Natural killer cell (primary cell): ENCODE measurements around the gene GATA5. TPM values are rescaled to one million over a fixed set of nuclear protein-coding genes. Genes with fewer than 3 reads are reported as not detected.

Source experiments
- ATAC-seq, 3 donors: fragments of 150-1000 bp in 2 of 3; fragments of 200-7000 bp in 1 of 3; cut with Tn5 transposase; 1 replicate in 1 of 3; 2 replicates in 2 of 3; pipeline ENCODE4 v1.10.0; 2021; ENCODE audit warnings: mild to moderate bottlenecking in 2 of 3, moderate library complexity in 2 of 3
- DNase-seq, 2 donors: peaks; one replicate each; pipeline versions ENCODE4 v3.0.0 to v3.0.0-alpha.2; 2013 to 2021; ENCODE audit warnings: mixed read lengths in 1 of 2
- H3K27ac ChIP-seq: one replicate; pipeline ENCODE4 v1.5.1; 2013; ENCODE audit warnings: mild to moderate bottlenecking, low read length
- H3K27me3 ChIP-seq: one replicate; pipeline ENCODE4 v1.6.1; 2013; ENCODE audit warnings: low read length; ENCODE audit not compliant: control insufficient read depth, insufficient read depth
- H3K36me3 ChIP-seq: one replicate; pipeline ENCODE4 v1.6.1; 2013; ENCODE audit warnings: low read length; ENCODE audit not compliant: control insufficient read depth, insufficient read depth
- H3K4me1 ChIP-seq: one replicate; pipeline ENCODE4 v1.6.1; 2013; ENCODE audit warnings: low read length; ENCODE audit not compliant: control insufficient read depth, insufficient read depth
- H3K4me3 ChIP-seq: one replicate; pipeline ENCODE4 v1.5.1; 2013; ENCODE audit warnings: low read length
- H3K9me3 ChIP-seq: one replicate; pipeline ENCODE4 v1.6.1; 2013; ENCODE audit warnings: low read length; ENCODE audit not compliant: control insufficient read depth, insufficient read depth
- H3K27ac Mint-ChIP-seq, 2 donors: one replicate each; pipeline ENCODE4 v1.8.0; 2022; ENCODE audit warnings: mild to moderate bottlenecking in 2 of 2, mixed read lengths in 2 of 2, moderate library complexity in 1 of 2
- H3K27me3 Mint-ChIP-seq, 2 donors: one replicate each; pipeline ENCODE4 v1.8.0; 2022; ENCODE audit warnings: low read depth in 2 of 2, mixed read lengths in 2 of 2
- H3K36me3 Mint-ChIP-seq: one replicate; pipeline ENCODE4 v1.8.0; 2022; ENCODE audit warnings: mixed read lengths
- H3K4me1 Mint-ChIP-seq, 2 donors: one replicate each; pipeline ENCODE4 v1.8.0; 2022; ENCODE audit warnings: mixed read lengths in 2 of 2
- H3K4me3 Mint-ChIP-seq: one replicate; pipeline ENCODE4 v1.8.0; 2022; ENCODE audit warnings: mild to moderate bottlenecking, moderate library complexity, mixed read lengths
- H3K9me3 Mint-ChIP-seq, 2 donors: one replicate each; pipeline ENCODE4 v1.8.0; 2022; ENCODE audit warnings: mixed read lengths in 2 of 2
- CTCF ChIP-seq: fragments of 200-600 bp; IDR thresholded peaks from one replicate; pipeline ENCODE4 v1.8.0; 2022; ENCODE audit warnings: antibody characterized with exemption
- WGBS: methylation state at CpG from one replicate; pipeline ENCODE4 v1.1.7; 2013; ENCODE audit warnings: missing lambda C conversion rate; ENCODE audit not compliant: insufficient coverage; 5-methylcytosine and 5-hydroxymethylcytosine counted together
- intact Hi-C: fragments of 100-400 bp; cut with micrococcal nuclease; formaldehyde crosslinking; loops from one replicate; pipeline ENCODE4 v1.14.2; 2022
- total RNA-seq, 4 donors: library from RNA; stranded (reverse); fragments of 120-200 nt in 1 of 4; gene quantifications; one replicate each; pipeline versions ENCODE4 v1.2.3 to v1.2.4, GENCODE V29; 2013 to 2022

The GATA5 gene
- total RNA-seq, 3 donors from 2014 or later (not counting 1 experiment from before 2014, with no cell fraction given), result not detected

GRCh38 chr20:62515826-62516225, 40.0 kb upstream of the GATA5 start:
- Mint-ChIP-seq H3K27me3 (peaks cover 0 to 12% of the 10 kb centered on the region in 2 donors), H3K27ac (no peak overlapping the region), H3K4me3 (no peak overlapping the region), H3K9me3 (no peaks in the 10 kb centered on the region), H3K4me1 (no peaks in the 10 kb centered on the region), H3K36me3 (no peaks in the 10 kb centered on the region)
- intact Hi-C loops, result no loop called here
- TF ChIP-seq CTCF, result no peak
- H3K4me1 ChIP-seq, result peaks cover 11% of the 10 kb centered on the region
- no peak overlapping the region for H3K27ac ChIP-seq
- no peak overlapping the region for H3K4me3 ChIP-seq
- H3K36me3 ChIP-seq, result no peaks in the 10 kb centered on the region
- 80% methylated on average over 12 of the region's 12 CpGs for WGBS
- DNase-seq, result no peak
- no peaks in the 10 kb centered on the region for H3K9me3 ChIP-seq
- H3K27me3 ChIP-seq, result peaks cover 5% of the 10 kb centered on the region
- ATAC-seq, result no peak

GRCh38 chr20:62515280-62515679, 39.5 kb upstream of the GATA5 start:
- H3K4me3 Mint-ChIP-seq, result no peak overlapping the region
- H3K9me3 Mint-ChIP-seq, result no peaks in the 10 kb centered on the region
- H3K9me3 ChIP-seq, result no peaks in the 10 kb centered on the region
- DNase-seq (no peak), ATAC-seq (no peak)
- WGBS, result 88% methylated on average over 16 of the region's 16 CpGs
- TF ChIP-seq CTCF, result no peak
- peaks cover 11% of the 10 kb centered on the region for H3K4me1 ChIP-seq
- H3K27ac ChIP-seq, result no peak overlapping the region
- H3K4me1 Mint-ChIP-seq, result no peaks in the 10 kb centered on the region
- peaks cover 5% of the 10 kb centered on the region for H3K27me3 ChIP-seq
- H3K27me3 Mint-ChIP-seq, result peaks cover 0 to 12% of the 10 kb centered on the region in 2 donors
- H3K36me3 ChIP-seq, result no peaks in the 10 kb centered on the region
- H3K27ac Mint-ChIP-seq, result no peak overlapping the region
- intact Hi-C loops, result no loop called here
- no peaks in the 10 kb centered on the region for H3K36me3 Mint-ChIP-seq
- no peak overlapping the region for H3K4me3 ChIP-seq

- WGBS, result 80% methylated on average over 13 of the region's 14 CpGs
- no peaks in the 10 kb centered on the region for H3K9me3 Mint-ChIP-seq
These were observed 38.2 kb upstream of the GATA5 start for GRCh38 chr20:62513991-62514390.

More at GRCh38 chr20:62513991-62514390, 38.2 kb upstream of the GATA5 start:
- no peak overlapping the region for H3K4me3 Mint-ChIP-seq
- Histone ChIP-seq H3K4me1 (peaks cover 11% of the 10 kb centered on the region), H3K36me3 (no peaks in the 10 kb centered on the region), H3K4me3 (no peak overlapping the region), H3K27ac (no peak overlapping the region), H3K9me3 (no peaks in the 10 kb centered on the region), H3K27me3 (peaks cover 5% of the 10 kb centered on the region)
- ATAC-seq (no peak), DNase-seq (no peak)
- no peaks in the 10 kb centered on the region for H3K4me1 Mint-ChIP-seq
- intact Hi-C loops, result no loop called here
- no peak overlapping the region for H3K27ac Mint-ChIP-seq
- TF ChIP-seq CTCF, result no peak
- H3K36me3 Mint-ChIP-seq, result no peaks in the 10 kb centered on the region
- peaks cover 0 to 12% of the 10 kb centered on the region in 2 donors for H3K27me3 Mint-ChIP-seq
